A204.1 (cell line): ENCODE measurements around the gene TAF1B.

Experiments used
- FAIRE-seq: peaks from 2 replicates; lab custom pipeline; 2012; peaks lifted over from hg19 to GRCh38; lab: Jason Lieb, UNC

Gene TAF1B

GRCh38 chr2:9808334-9809063, 34.8 kb upstream of the TAF1B start:
- no peak for FAIRE-seq

- FAIRE-seq, result no peak
Measured at GRCh38 chr2:9809064-9809356, 34.3 kb upstream of the TAF1B start.

GRCh38 chr2:9809448-9810088, 33.7 kb upstream of the TAF1B start:
- no peak for FAIRE-seq

- no peak for FAIRE-seq
Measured at GRCh38 chr2:9811216-9811615, 32.1 kb upstream of the TAF1B start.

- FAIRE-seq, result no peak
Measured at GRCh38 chr2:9811679-9812511, 31.4 kb upstream of the TAF1B start.

- FAIRE-seq, result no peak
Measured at GRCh38 chr2:9812945-9813311, 30.3 kb upstream of the TAF1B start.

GRCh38 chr2:9813312-9814128, 29.8 kb upstream of the TAF1B start:
- FAIRE-seq, result no peak

- no peak for FAIRE-seq
Measured at GRCh38 chr2:9814129-9814868, 29.0 kb upstream of the TAF1B start.

GRCh38 chr2:9815076-9815475, 28.2 kb upstream of the TAF1B start:
- no peak for FAIRE-seq

- FAIRE-seq, result no peak
Measured at GRCh38 chr2:9815844-9816279, 27.4 kb upstream of the TAF1B start.

- no peak for FAIRE-seq
Measured at GRCh38 chr2:9818097-9818496, 25.2 kb upstream of the TAF1B start.

GRCh38 chr2:9819551-9819950, 23.7 kb upstream of the TAF1B start:
- FAIRE-seq, result no peak

GRCh38 chr2:9820020-9820973, 23.0 kb upstream of the TAF1B start:
- no peak for FAIRE-seq

- FAIRE-seq, result no peak
Measured at GRCh38 chr2:9821805-9822445, 21.3 kb upstream of the TAF1B start.

- FAIRE-seq, result no peak
Measured at GRCh38 chr2:9824441-9824840, 18.8 kb upstream of the TAF1B start.

GRCh38 chr2:9824956-9825720, 18.1 kb upstream of the TAF1B start:
- FAIRE-seq, result no peak

- no peak for FAIRE-seq
Measured at GRCh38 chr2:9826208-9826607, 17.1 kb upstream of the TAF1B start.

- no peak for FAIRE-seq
Measured at GRCh38 chr2:9830685-9831410, 12.4 kb upstream of the TAF1B start.

- no peak for FAIRE-seq
Measured at GRCh38 chr2:9831670-9832069, 11.6 kb upstream of the TAF1B start.
